Liver (tissue), 9 donors: Measurements from ENCODE around the gene PDE4D. TPM values are rescaled to one million over a fixed set of nuclear protein-coding genes. Genes with fewer than 3 reads are reported as not detected.
A peak's percentile ranks its signal among the peaks of the same experiment; 100 is the strongest.

ENCODE experiments used
- DNase-seq: peaks from one replicate; pipeline ENCODE4 v3.0.0-alpha.2; 2017; ENCODE audit warnings: low spot score
- H3K27ac ChIP-seq, 2 donors: one replicate each; pipeline ENCODE4 v1.7.0; 2013; ENCODE audit warnings: inconsistent platforms in 2 of 2, low read length in 2 of 2, control low read depth in 1 of 2, low read depth in 1 of 2, mild to moderate bottlenecking in 1 of 2
- H3K27me3 ChIP-seq, 4 donors: one replicate each; pipeline versions ENCODE4 v1.6.1 to v1.7.0; 2013; ENCODE audit warnings: low read length in 3 of 4, inconsistent platforms in 1 of 4, mild to moderate bottlenecking in 1 of 4, moderate library complexity in 1 of 4; ENCODE audit not compliant: control insufficient read depth in 4 of 4, insufficient read depth in 4 of 4
- H3K36me3 ChIP-seq, 4 donors: one replicate each; pipeline versions ENCODE4 v1.6.1 to v1.7.0; 2013; ENCODE audit warnings: low read length in 3 of 4, mild to moderate bottlenecking in 3 of 4, low read depth in 1 of 4, moderate library complexity in 1 of 4; ENCODE audit not compliant: control insufficient read depth in 4 of 4, insufficient read depth in 3 of 4
- H3K4me1 ChIP-seq, 4 donors: one replicate each; pipeline versions ENCODE4 v1.6.1 to v1.7.0; 2013; ENCODE audit warnings: low read length in 3 of 4, mild to moderate bottlenecking in 3 of 4, moderate library complexity in 1 of 4; ENCODE audit not compliant: control insufficient read depth in 4 of 4, insufficient read depth in 4 of 4
- H3K4me3 ChIP-seq, 3 donors: one replicate each; pipeline versions ENCODE4 v1.6.1 to v1.7.0; 2013; ENCODE audit warnings: low read length in 3 of 3, control low read depth in 1 of 3, low read depth in 1 of 3, mild to moderate bottlenecking in 1 of 3
- H3K9ac ChIP-seq, 2 donors: one replicate each; pipeline ENCODE4 v1.7.0; 2013; ENCODE audit warnings: low read length in 2 of 2, mild to moderate bottlenecking in 2 of 2, moderate library complexity in 2 of 2, control low read depth in 1 of 2, low read depth in 1 of 2
- H3K9me3 ChIP-seq, 4 donors: one replicate each; pipeline versions ENCODE4 v1.6.1 to v1.7.0; 2013; ENCODE audit warnings: low read length in 3 of 4; ENCODE audit not compliant: control insufficient read depth in 4 of 4
- EGR1 ChIP-seq, 2 donors: IDR thresholded peaks; 2 replicates each; pipeline ENCODE4 v1.6.1; 2016 to 2018; ENCODE audit warnings: antibody characterized with exemption in 2 of 2, low read depth in 2 of 2
- FOXA1 ChIP-seq: IDR thresholded peaks from 2 replicates; pipeline ENCODE4 v1.6.1; 2016; ENCODE audit warnings: antibody characterized with exemption
- FOXA2 ChIP-seq: IDR thresholded peaks from 2 replicates; pipeline ENCODE4 v1.6.1; 2016; ENCODE audit warnings: antibody characterized with exemption
- GABPA ChIP-seq, 2 donors: IDR thresholded peaks in 1 of 2; conservative IDR thresholded peaks in 1 of 2; 2 replicates each; pipeline ENCODE4 v1.6.1; 2016; ENCODE audit warnings: antibody characterized with exemption in 2 of 2, mild to moderate bottlenecking in 1 of 2, moderate library complexity in 1 of 2
- HNF4A ChIP-seq, 2 donors: conservative IDR thresholded peaks; 2 replicates each; pipeline ENCODE4 v1.6.1; 2016; ENCODE audit warnings: antibody characterized with exemption in 2 of 2, mild to moderate bottlenecking in 2 of 2
- HNF4G ChIP-seq: IDR thresholded peaks from 2 replicates; pipeline ENCODE4 v1.6.1; 2016; ENCODE audit warnings: antibody characterized with exemption
- JUND ChIP-seq, 2 donors: IDR thresholded peaks; 2 replicates each; pipeline ENCODE4 v1.6.1; 2016; ENCODE audit warnings: antibody characterized with exemption in 2 of 2
- MAX ChIP-seq: IDR thresholded peaks from 2 replicates; pipeline ENCODE4 v1.6.1; 2016; ENCODE audit warnings: antibody characterized with exemption
- NR2F2 ChIP-seq: IDR thresholded peaks from 2 replicates; pipeline ENCODE4 v1.6.1; 2016; ENCODE audit warnings: antibody characterized with exemption
- REST ChIP-seq: IDR thresholded peaks from 2 replicates; pipeline ENCODE4 v1.6.1; 2016; ENCODE audit warnings: antibody characterized with exemption, mild to moderate bottlenecking
- RXRA ChIP-seq, 2 donors: IDR thresholded peaks; 2 replicates each; pipeline ENCODE4 v1.6.1; 2017 to 2018; ENCODE audit warnings: antibody characterized with exemption in 2 of 2, mild to moderate bottlenecking in 1 of 2
- TAF1 ChIP-seq: conservative IDR thresholded peaks from 2 replicates; pipeline ENCODE4 v1.6.1; 2016; ENCODE audit warnings: antibody characterized with exemption, mild to moderate bottlenecking
- ZBTB33 ChIP-seq: IDR thresholded peaks from 2 replicates; pipeline ENCODE4 v1.6.1; 2016; ENCODE audit warnings: antibody characterized with exemption
- WGBS: extraction: QIAGEN DNeasy Blood & Tissue Kit; methylation state at CpG from one replicate; pipeline ENCODE4 v1.1.7; 2013; 5-methylcytosine and 5-hydroxymethylcytosine counted together
- polyA plus RNA-seq, 2 donors: library from polyadenylated mRNA; stranded (reverse) in 1 of 2; unstranded in 1 of 2; fragments of 200-250 nt in 1 of 2; fragments of >200 nt in 1 of 2; fragmentation: Nextera tagmentation in 1 of 2; extraction: Ambion mirVana in 1 of 2; gene quantifications; one replicate each; pipeline versions ENCODE4 v1.2.1 to v1.2.3, GENCODE V29; 2013 to 2015
- total RNA-seq, 2 donors: library from RNA; depleted of rRNA; stranded (reverse); fragments of >200 nt; gene quantifications; one replicate each; pipeline ENCODE4 v1.2.3, GENCODE V29; 2014
- TF ChIP-seq, protein P1 (sequence below): IDR thresholded peaks from 2 replicates; pipeline ENCODE4 v1.6.1; 2016; ENCODE audit warnings: antibody characterized with exemption
- TF ChIP-seq, protein P2 (sequence below): fragments of 150-350 bp; IDR thresholded peaks from 2 replicates; pipeline ENCODE4 v1.5.1; 2017; ENCODE audit warnings: improper control_type of control experiment, low read depth, low read length; ENCODE audit not compliant: missing input control
- donor health status: healthy.
- donor health status: healthy.
- donor health status: healthy.
- donor health status: healthy.
- donor health status: healthy.

Gene PDE4D
- total and polyA plus RNA-seq, 4 donors, result 0.67 to 11.9 (median 6.5) TPM

- peaks cover 4 to 22% (median 11%) of the 10 kb centered on the region in 4 donors for H3K4me1 ChIP-seq
- DNase-seq, result peak; percentile 34
- H3K27ac ChIP-seq, result peak overlapping the region; percentile 60 to 61
- no peaks in the 10 kb centered on the region for H3K36me3 ChIP-seq
- no peaks in the 10 kb centered on the region for H3K9me3 ChIP-seq
- no peak for TF ChIP-seq JUND (IDR thresholded peaks at IDR 0.05)
- TF ChIP-seq MAX, result no peak
- TF ChIP-seq, protein P1, sequence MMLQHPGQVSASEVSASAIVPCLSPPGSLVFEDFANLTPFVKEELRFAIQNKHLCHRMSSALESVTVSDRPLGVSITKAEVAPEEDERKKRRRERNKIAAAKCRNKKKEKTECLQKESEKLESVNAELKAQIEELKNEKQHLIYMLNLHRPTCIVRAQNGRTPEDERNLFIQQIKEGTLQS, result no peak
- TF ChIP-seq TAF1, result no peak
- TF ChIP-seq EGR1 (IDR thresholded peaks at IDR 0.05; ENCODE audit: low read depth in 2 of 2), result no peak
- no peak for TF ChIP-seq REST
- no peak for TF ChIP-seq NR2F2
- TF ChIP-seq, protein P2, sequence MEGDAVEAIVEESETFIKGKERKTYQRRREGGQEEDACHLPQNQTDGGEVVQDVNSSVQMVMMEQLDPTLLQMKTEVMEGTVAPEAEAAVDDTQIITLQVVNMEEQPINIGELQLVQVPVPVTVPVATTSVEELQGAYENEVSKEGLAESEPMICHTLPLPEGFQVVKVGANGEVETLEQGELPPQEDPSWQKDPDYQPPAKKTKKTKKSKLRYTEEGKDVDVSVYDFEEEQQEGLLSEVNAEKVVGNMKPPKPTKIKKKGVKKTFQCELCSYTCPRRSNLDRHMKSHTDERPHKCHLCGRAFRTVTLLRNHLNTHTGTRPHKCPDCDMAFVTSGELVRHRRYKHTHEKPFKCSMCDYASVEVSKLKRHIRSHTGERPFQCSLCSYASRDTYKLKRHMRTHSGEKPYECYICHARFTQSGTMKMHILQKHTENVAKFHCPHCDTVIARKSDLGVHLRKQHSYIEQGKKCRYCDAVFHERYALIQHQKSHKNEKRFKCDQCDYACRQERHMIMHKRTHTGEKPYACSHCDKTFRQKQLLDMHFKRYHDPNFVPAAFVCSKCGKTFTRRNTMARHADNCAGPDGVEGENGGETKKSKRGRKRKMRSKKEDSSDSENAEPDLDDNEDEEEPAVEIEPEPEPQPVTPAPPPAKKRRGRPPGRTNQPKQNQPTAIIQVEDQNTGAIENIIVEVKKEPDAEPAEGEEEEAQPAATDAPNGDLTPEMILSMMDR, result no peak
- no peak for TF ChIP-seq GABPA (IDR thresholded peaks at IDR 0.05 in 1 of 2, conservative IDR thresholded peaks at IDR 0.05 in 1 of 2)
- no peak for TF ChIP-seq FOXA2
- TF ChIP-seq RXRA (IDR thresholded peaks at IDR 0.05), result no peak
- TF ChIP-seq HNF4G, result no peak
- peak overlapping the region; percentile 42 to 67 (median 63) for H3K4me3 ChIP-seq
- no peak overlapping the region for H3K9ac ChIP-seq
- 14% methylated on average over 35 of the region's 35 CpGs for WGBS
- H3K27me3 ChIP-seq, result no peaks in the 10 kb centered on the region
Measured at GRCh38 chr5:59038798-59039295, 854.7 kb downstream of the PDE4D start.

DNA sequence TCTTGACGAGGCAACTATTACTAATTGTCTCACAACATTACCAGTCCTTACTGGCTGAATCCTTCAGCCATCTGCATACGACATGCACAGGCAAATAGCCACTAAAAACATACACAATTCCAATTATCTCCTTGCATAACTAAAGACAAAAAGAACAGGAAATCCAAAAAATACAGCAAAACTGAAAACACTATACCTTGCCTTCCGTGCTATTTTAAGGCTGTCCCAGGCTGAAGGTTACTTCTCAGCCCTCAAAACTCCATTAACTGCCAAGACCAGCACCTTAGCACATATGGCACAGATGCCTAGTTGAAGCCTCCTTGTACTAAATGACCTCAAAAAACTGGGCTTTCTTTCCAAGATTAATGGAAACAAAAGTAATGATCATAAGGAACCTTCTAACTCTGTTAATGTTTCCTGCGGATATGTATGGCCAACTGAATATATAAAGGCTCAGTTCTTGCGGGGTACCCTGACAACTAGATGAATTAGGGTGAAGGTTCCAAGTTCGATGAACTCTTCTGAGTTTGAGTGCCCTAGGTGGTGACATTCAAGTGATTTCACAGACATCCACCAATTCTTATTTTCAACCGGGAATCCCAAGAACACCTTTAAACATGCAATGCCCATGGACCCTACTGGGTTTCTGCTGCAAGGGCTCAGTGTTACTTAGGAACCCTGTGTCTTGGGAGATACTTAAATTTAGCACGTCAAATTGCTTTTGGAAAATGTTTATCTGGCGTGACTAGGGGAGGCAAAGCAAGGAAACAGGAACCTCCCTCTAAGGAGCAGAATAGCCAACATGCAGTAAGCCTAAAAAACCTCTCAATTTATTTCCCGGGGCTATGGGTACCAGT is 855.4 kb downstream of the PDE4D start:
- no peaks in the 10 kb centered on the region for H3K27me3 ChIP-seq
- no peak overlapping the region for H3K9ac ChIP-seq
- no peaks in the 10 kb centered on the region for H3K9me3 ChIP-seq
- peaks cover 4 to 22% (median 11%) of the 10 kb centered on the region in 4 donors for H3K4me1 ChIP-seq
- H3K4me3 ChIP-seq, result peak overlapping the region in 2 of 3 donors; percentile 63 to 67
- no peak overlapping the region for H3K27ac ChIP-seq
- 75% methylated on average over 10 of the region's 10 CpGs for WGBS
- no peak for DNase-seq
- H3K36me3 ChIP-seq, result no peaks in the 10 kb centered on the region
- TF ChIP-seq ZBTB33 (no peak), FOXA1 (no peak), FOXA2 (no peak), EGR1 (IDR thresholded peaks at IDR 0.05; ENCODE audit: low read depth in 2 of 2) (no peak), RXRA (IDR thresholded peaks at IDR 0.05) (no peak), JUND (IDR thresholded peaks at IDR 0.05) (no peak), TAF1 (no peak), HNF4A (conservative IDR thresholded peaks at IDR 0.05) (no peak), REST (no peak)
- TF ChIP-seq, protein P1, result no peak
